HCT116 (cell line): ENCODE measurements around the gene GPR142. TPM values are rescaled to one million over a fixed set of nuclear protein-coding genes. Genes with fewer than 3 reads are reported as not detected.

Experiments
- ATAC-seq: fragments of 200-7000 bp; cut with Tn5 transposase; 2 replicates; pipeline ENCODE4 v1.9.1; 2020; ENCODE audit warnings: mild to moderate bottlenecking, moderate library complexity
- BruUV-seq: library from RNA; stranded (reverse); fragments of 400-500 nt; replicated peaks from 2 replicates; lab custom pipeline; 2021; lab: Mats Ljungman, UMichigan
- CTCF ChIA-PET: fragments of 300-600 bp; sonication (Branson Sonifier 250); formaldehyde crosslinking; loops from one replicate; lab custom pipeline; 2021; ENCODE audit warnings: antibody characterized with exemption; lab: Charles Lee
- POLR2A ChIA-PET: fragments of 300-600, 350-600 bp; sonication (Branson Sonifier 250); formaldehyde crosslinking; loops from one replicate; lab custom pipeline; 2021; ENCODE audit warnings: antibody characterized with exemption; lab: Charles Lee
- RAD21 ChIA-PET, 2 experiments: fragments of 300-600 bp; sonication (Branson Sonifier 250); formaldehyde crosslinking; loops; one replicate each; lab custom pipeline; 2023; ENCODE audit warnings: low total read pairs in 2 of 2; ENCODE audit not compliant: uncharacterized antibody in 2 of 2, unreplicated experiment in 2 of 2, low non-redundant PET in 1 of 2; lab: Charles Lee
- DNase-seq: peaks from one replicate; pipeline ENCODE4 v3.0.0-alpha.2; 2010; ENCODE audit warnings: low read depth, low spot score
- H2AFZ ChIP-seq: fragments of 200-600 bp; shearing (Covaris generic), sonication (generic); 2 replicates; pipeline ENCODE4 v1.6.1; 2017; ENCODE audit warnings: low read depth, mixed run types, mixed read lengths, antibody characterized with exemption, low read length; ENCODE audit not compliant: poor library complexity, severe bottlenecking
- H3K27ac ChIP-seq: 2 replicates; pipeline ENCODE4 v1.5.1; 2012; ENCODE audit warnings: low read depth, low read length
- H3K27me3 ChIP-seq: fragments of 200-600 bp; sonication (generic); 2 replicates; pipeline ENCODE4 v1.6.1; 2016; ENCODE audit warnings: mixed run types, low read length, mixed read lengths; ENCODE audit not compliant: insufficient read depth
- H3K36me3 ChIP-seq, 2 experiments: fragments of 200-500 bp in 1 of 2; fragments of 200-600 bp in 1 of 2; sonication (Bioruptor generic) in 1 of 2; sonication (generic) in 1 of 2; 2 replicates each; pipeline versions ENCODE4 v1.5.1 to v1.6.1; 2014 to 2016; ENCODE audit warnings: low read length in 2 of 2, inconsistent platforms in 1 of 2, mixed read lengths in 1 of 2, mixed run types in 1 of 2; ENCODE audit not compliant: insufficient read depth in 2 of 2, control insufficient read depth in 1 of 2
- H3K4me1 ChIP-seq, 2 experiments: fragments of 200-600 bp in 1 of 2; sonication (generic) in 1 of 2; 2 replicates each; pipeline versions ENCODE4 v1.5.1 to v1.6.1; 2012 to 2017; ENCODE audit warnings: low read length in 2 of 2, inconsistent platforms in 1 of 2, mild to moderate bottlenecking in 1 of 2, mixed read lengths in 1 of 2, mixed run types in 1 of 2, moderate library complexity in 1 of 2; ENCODE audit not compliant: insufficient read depth in 2 of 2, control insufficient read depth in 1 of 2
- H3K4me2 ChIP-seq: fragments of 200-600 bp; sonication (generic); 2 replicates; pipeline ENCODE4 v1.6.1; 2017; ENCODE audit warnings: mixed run types, low read length, mixed read lengths
- H3K4me3 ChIP-seq, 2 experiments: fragments of 200-600 bp in 1 of 2; sonication (generic) in 1 of 2; replicated peaks in 1 of 2; 2 replicates each; pipeline ENCODE4 v1.5.1; 2011 to 2016; ENCODE audit warnings: low read length in 2 of 2, control low read depth in 1 of 2, low read depth in 1 of 2, mild to moderate bottlenecking in 1 of 2, mixed read lengths in 1 of 2, mixed run types in 1 of 2
- H3K79me2 ChIP-seq: fragments of 200-600 bp; sonication (generic); 2 replicates; pipeline ENCODE4 v1.6.1; 2017; ENCODE audit warnings: mild to moderate bottlenecking, mixed run types, low read length, moderate library complexity, mixed read lengths; ENCODE audit not compliant: insufficient read depth
- H3K9ac ChIP-seq: fragments of 200-600 bp; sonication (generic); 2 replicates; pipeline ENCODE4 v1.6.1; 2016; ENCODE audit warnings: low read length, mixed read lengths
- H3K9me2 ChIP-seq: fragments of 200-600 bp; sonication (generic), shearing (Covaris generic); 2 replicates; pipeline ENCODE4 v1.6.1; 2017; ENCODE audit warnings: mixed run types, mild to moderate bottlenecking, moderate library complexity; ENCODE audit not compliant: insufficient read depth
- H3K9me3 ChIP-seq, 2 experiments: fragments of 200-500 bp in 1 of 2; fragments of 200-600 bp in 1 of 2; sonication (Bioruptor generic) in 1 of 2; sonication (generic) in 1 of 2; 2 replicates each; pipeline ENCODE4 v1.6.1; 2014 to 2017; ENCODE audit warnings: low read length in 2 of 2, mixed read lengths in 2 of 2, inconsistent platforms in 1 of 2, low read depth in 1 of 2, mild to moderate bottlenecking in 1 of 2, mixed run types in 1 of 2, moderate library complexity in 1 of 2; ENCODE audit not compliant: control insufficient read depth in 1 of 2, insufficient read depth in 1 of 2
- H4K20me1 ChIP-seq: fragments of 200-600 bp; sonication (generic), shearing (Covaris generic); 2 replicates; pipeline ENCODE4 v1.6.1; 2017; ENCODE audit warnings: mixed run types, mild to moderate bottlenecking, moderate library complexity; ENCODE audit not compliant: insufficient read depth
- ATF3 ChIP-seq: IDR thresholded peaks from 2 replicates; pipeline ENCODE4 v1.6.1; 2012
- ELF1 ChIP-seq: IDR thresholded peaks from 2 replicates; pipeline ENCODE4 v1.6.1; 2012; ENCODE audit warnings: low read depth, borderline replicate concordance
- EZH2phosphoT487 ChIP-seq: fragments of 200-600 bp; IDR thresholded peaks from 2 replicates; pipeline ENCODE4 v1.6.1; 2018; ENCODE audit warnings: antibody characterized with exemption, borderline replicate concordance
- JUND ChIP-seq: IDR thresholded peaks from 2 replicates; pipeline ENCODE4 v1.6.1; 2012
- POLR2A ChIP-seq: IDR thresholded peaks from 2 replicates; pipeline ENCODE4 v1.7.0; 2011; ENCODE audit warnings: borderline replicate concordance; ENCODE audit not compliant: insufficient read depth, insufficient read length; ENCODE audit errors: extremely low read depth
- SIN3A ChIP-seq: IDR thresholded peaks from 2 replicates; pipeline ENCODE4 v1.6.1; 2012; ENCODE audit warnings: low read depth
- ZFX ChIP-seq: fragments of 450-650 bp; IDR thresholded peaks from 2 replicates; pipeline ENCODE4 v1.6.1; 2017
- intact Hi-C: fragments of 100-400 bp; cut with micrococcal nuclease; formaldehyde crosslinking; loops from 2 replicates; pipeline ENCODE4 v1.10.0; 2022
- total RNA-seq: library from RNA; stranded (reverse); gene quantifications from one replicate; pipeline ENCODE4 v1.2.1, GENCODE V29; 2021; ENCODE audit not compliant: unreplicated experiment
- TF ChIP-seq, protein P1 (sequence below), 3 experiments: fragments of 200-600 bp in 1 of 3; sonication (generic) in 1 of 3; IDR thresholded peaks in 2 of 3; conservative IDR thresholded peaks in 1 of 3; 2 replicates each; pipeline ENCODE4 v1.5.1; 2012 to 2017; ENCODE audit warnings: low read depth in 2 of 3, low read length in 2 of 3, antibody characterized with exemption in 1 of 3, borderline replicate concordance in 1 of 3, control low read depth in 1 of 3, mild to moderate bottlenecking in 1 of 3, mixed read lengths in 1 of 3, mixed run types in 1 of 3, moderate library complexity in 1 of 3; ENCODE audit not compliant: insufficient read depth in 1 of 3

The GPR142 gene
- total RNA-seq, 1 experiment from 2014 or later: not detected

DNA sequence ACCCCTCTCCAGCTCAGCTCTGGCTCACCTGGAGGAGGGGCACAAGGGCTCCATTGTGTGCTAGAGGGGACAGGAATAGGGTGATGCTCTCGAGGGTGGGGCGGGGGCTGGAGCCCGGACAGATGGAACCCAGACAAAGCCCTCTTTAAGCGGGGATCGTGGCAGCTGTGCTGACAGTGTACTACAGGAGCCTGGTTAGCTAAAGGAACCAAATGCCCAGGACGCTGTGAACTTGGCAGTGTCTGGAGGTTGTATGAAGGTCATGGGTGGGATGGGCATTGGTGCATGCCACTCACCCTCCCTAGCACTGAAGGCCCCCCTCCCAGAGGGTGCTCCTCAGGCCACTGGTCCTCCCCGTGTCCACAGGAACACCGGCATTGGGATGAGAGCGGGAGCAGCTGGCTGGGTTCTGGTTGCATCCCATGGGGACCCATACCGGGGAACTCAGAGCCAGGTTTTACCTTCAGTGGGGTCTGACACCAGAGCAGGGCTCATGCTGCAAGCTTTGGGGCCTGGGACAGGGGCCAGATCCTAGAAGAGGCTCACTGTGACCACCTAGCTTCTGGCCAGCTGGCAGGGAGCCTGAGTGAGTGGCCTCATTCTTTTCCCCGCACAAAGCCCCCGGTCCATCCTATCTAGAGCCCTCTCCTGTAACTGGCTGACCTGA is 29.3 kb upstream of the GPR142 start:
- Histone ChIP-seq H3K4me2 (no peak overlapping the region), H3K4me3 (no peak overlapping the region), H3K27ac (no peak overlapping the region), H4K20me1 (no peaks in the 10 kb centered on the region), H3K36me3 (no peaks in the 10 kb centered on the region), H3K9me2 (no peaks in the 10 kb centered on the region), H3K79me2 (no peaks in the 10 kb centered on the region), H3K9ac (no peak overlapping the region)
- no TSS peak for BruUV-seq
- no peak for ATAC-seq
- intact Hi-C loops: no loop called here
- DNase-seq: no peak
- ChIA-PET RAD21 (no interaction called here), POLR2A (no interaction called here)
- TF ChIP-seq EZH2phosphoT487 (no peak), POLR2A (no peak), SIN3A (no peak), ZFX (no peak), ELF1 (no peak), ATF3 (no peak), JUND (no peak)
- TF ChIP-seq, protein P1, sequence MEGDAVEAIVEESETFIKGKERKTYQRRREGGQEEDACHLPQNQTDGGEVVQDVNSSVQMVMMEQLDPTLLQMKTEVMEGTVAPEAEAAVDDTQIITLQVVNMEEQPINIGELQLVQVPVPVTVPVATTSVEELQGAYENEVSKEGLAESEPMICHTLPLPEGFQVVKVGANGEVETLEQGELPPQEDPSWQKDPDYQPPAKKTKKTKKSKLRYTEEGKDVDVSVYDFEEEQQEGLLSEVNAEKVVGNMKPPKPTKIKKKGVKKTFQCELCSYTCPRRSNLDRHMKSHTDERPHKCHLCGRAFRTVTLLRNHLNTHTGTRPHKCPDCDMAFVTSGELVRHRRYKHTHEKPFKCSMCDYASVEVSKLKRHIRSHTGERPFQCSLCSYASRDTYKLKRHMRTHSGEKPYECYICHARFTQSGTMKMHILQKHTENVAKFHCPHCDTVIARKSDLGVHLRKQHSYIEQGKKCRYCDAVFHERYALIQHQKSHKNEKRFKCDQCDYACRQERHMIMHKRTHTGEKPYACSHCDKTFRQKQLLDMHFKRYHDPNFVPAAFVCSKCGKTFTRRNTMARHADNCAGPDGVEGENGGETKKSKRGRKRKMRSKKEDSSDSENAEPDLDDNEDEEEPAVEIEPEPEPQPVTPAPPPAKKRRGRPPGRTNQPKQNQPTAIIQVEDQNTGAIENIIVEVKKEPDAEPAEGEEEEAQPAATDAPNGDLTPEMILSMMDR (IDR thresholded peaks at IDR 0.05 in 2 of 3, conservative IDR thresholded peaks at IDR 0.05 in 1 of 3; ENCODE audit: borderline replicate concordance in 1 of 3, insufficient read depth in 1 of 3, low read depth in 2 of 3, low read length in 2 of 3): no peak
- TF ChIP-seq, all 23 proteins: peak for 0
- no peaks in the 10 kb centered on the region for H3K4me1 ChIP-seq
- no peak overlapping the region for H2AFZ ChIP-seq
- no peaks in the 10 kb centered on the region for H3K9me3 ChIP-seq
- CTCF ChIA-PET: no interaction called here
- H3K27me3 ChIP-seq: no peaks in the 10 kb centered on the region; the same call in 1 of the 2 replicates
